Duodenal mucosa (tissue), 2 donors: ENCODE results near the gene SLC19A3.
A peak's percentile ranks its signal among the peaks of the same experiment; 100 is the strongest.
"Not testable (repeated sequence)": the region's sequence is repeated elsewhere in the genome, so short reads cannot be mapped to it uniquely, and the experiment has no call there.

ENCODE experiments used
- H3K27ac ChIP-seq: one replicate; pipeline ENCODE4 v1.7.0; 2013; ENCODE audit warnings: low read depth, low read length
- H3K27me3 ChIP-seq, 2 donors: one replicate each; pipeline ENCODE4 v1.7.0; 2013; ENCODE audit warnings: low read length in 2 of 2, control low read depth in 1 of 2; ENCODE audit not compliant: insufficient read depth in 2 of 2, control insufficient read depth in 1 of 2
- H3K36me3 ChIP-seq, 2 donors: one replicate each; pipeline ENCODE4 v1.7.0; 2013; ENCODE audit warnings: low read length in 2 of 2, control low read depth in 1 of 2; ENCODE audit not compliant: insufficient read depth in 2 of 2, control insufficient read depth in 1 of 2
- H3K4me1 ChIP-seq, 2 donors: one replicate each; pipeline ENCODE4 v1.7.0; 2013; ENCODE audit warnings: low read length in 2 of 2, control low read depth in 1 of 2; ENCODE audit not compliant: insufficient read depth in 2 of 2, control insufficient read depth in 1 of 2
- H3K4me3 ChIP-seq, 2 donors: one replicate each; pipeline ENCODE4 v1.7.0; 2013; ENCODE audit warnings: low read length in 2 of 2, low read depth in 1 of 2
- H3K9ac ChIP-seq, 2 donors: one replicate each; pipeline ENCODE4 v1.7.0; 2013; ENCODE audit warnings: low read length in 2 of 2, low read depth in 1 of 2
- H3K9me3 ChIP-seq, 2 donors: one replicate each; pipeline ENCODE4 v1.7.0; 2013; ENCODE audit warnings: low read length in 2 of 2, control low read depth in 1 of 2; ENCODE audit not compliant: control insufficient read depth in 1 of 2

Gene SLC19A3

DNA sequence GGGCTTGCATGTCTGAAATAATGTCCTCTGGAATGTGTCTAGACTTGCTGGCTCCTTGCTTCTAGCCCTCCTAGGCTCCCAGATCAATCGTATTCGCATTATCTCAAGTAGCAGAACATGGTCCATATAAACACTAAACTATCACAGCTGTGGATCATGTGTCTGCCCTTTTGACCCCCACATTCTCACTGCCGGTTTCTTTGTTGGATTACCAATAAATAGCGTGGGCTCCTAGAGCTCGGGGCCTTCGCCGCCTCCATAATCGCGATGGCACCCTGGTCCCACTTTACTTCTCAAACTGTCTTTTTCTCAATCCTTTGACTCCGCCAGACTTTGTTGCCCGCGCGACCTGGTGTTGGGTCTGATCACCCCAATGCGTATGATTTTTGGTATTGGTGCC lies 21.5 kb upstream of the SLC19A3 start:
- no peak overlapping the region for H3K4me3 ChIP-seq
- no peaks in the 10 kb centered on the region for H3K9me3 ChIP-seq
- H3K27me3 ChIP-seq, result no peaks in the 10 kb centered on the region
- no peaks in the 10 kb centered on the region for H3K4me1 ChIP-seq
- H3K27ac ChIP-seq, result no peak overlapping the region
- no peak overlapping the region for H3K9ac ChIP-seq
- H3K36me3 ChIP-seq, result no peaks in the 10 kb centered on the region

DNA sequence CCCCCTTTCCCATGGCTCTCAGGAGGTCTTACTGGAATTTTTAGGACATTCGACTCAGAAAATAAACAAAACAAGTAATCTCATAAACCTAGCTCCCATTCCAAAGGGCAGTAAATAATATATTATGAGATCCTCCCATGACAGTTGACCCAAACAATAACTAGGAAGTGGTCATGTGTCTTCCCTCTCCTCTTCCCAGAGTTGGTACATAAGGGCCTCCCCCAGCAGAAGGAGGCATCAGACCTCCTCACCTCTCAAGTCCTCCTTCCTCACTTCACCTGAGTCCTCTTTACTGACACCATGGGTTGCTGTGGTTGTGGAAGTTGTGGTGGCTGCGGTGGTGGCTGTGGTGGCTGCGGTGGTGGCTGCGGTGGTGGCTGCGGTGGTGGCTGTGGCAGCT lies 10.2 kb upstream of the SLC19A3 start, which contains the start of gene SCYGR7:
Gene SCYGR7 (plus strand): TSS at position 301 of the 400 bp plus-strand sequence. CDS start 0 bp downstream, at position 301.
- no peaks in the 10 kb centered on the region for H3K4me1 ChIP-seq
- no peaks in the 10 kb centered on the region for H3K36me3 ChIP-seq
- no peak within 1 kb of the TSS for H3K4me3 ChIP-seq
- no peak within 1 kb of the TSS for H3K9ac ChIP-seq
- no peaks in the 10 kb centered on the region for H3K27me3 ChIP-seq
- H3K9me3 ChIP-seq, result no peaks in the 10 kb centered on the region
- no peak within 1 kb of the TSS for H3K27ac ChIP-seq

DNA sequence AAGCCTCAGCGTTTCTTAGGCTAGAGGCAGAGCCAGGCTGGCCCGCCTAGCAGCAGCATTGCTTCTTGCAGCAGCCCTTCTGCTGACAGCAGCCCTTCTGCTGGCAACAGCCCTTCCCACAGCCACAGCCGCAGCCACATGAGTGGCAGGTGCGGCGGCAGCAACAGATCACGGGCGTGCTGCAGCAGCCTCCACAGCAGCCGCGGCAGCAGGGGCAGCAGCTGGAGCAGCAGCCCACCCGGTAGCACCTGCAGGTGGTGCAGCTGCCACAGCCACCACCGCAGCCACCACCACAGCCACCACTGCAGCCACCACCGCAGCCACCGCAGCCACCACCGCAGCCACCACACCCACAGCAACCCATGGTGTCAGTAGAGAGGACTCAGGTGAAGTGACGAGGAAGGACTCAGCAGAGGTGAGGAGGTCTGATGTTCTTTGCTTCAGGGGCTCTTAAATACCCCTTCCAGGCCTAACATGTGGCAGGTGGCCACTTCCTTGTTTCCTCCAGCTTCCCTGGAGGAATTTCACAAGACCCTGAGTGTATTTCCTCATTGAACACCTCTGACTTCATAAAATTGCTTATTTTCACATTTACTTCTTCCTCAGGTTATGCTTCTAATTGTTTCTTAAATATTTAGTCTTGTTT lies 6.7 kb upstream of the SLC19A3 start, which contains the start of gene SCYGR6:
Gene SCYGR6 (minus strand): TSS at position 364 of the 646 bp plus-strand sequence. CDS start 0 bp downstream, at position 364.
- no peaks in the 10 kb centered on the region for H3K9me3 ChIP-seq
- H3K4me1 ChIP-seq, result no peaks in the 10 kb centered on the region
- no peak within 1 kb of the TSS for H3K9ac ChIP-seq
- no peak within 1 kb of the TSS for H3K4me3 ChIP-seq
- no peaks in the 10 kb centered on the region for H3K27me3 ChIP-seq
- no peaks in the 10 kb centered on the region for H3K36me3 ChIP-seq
- no peak within 1 kb of the TSS for H3K27ac ChIP-seq

DNA sequence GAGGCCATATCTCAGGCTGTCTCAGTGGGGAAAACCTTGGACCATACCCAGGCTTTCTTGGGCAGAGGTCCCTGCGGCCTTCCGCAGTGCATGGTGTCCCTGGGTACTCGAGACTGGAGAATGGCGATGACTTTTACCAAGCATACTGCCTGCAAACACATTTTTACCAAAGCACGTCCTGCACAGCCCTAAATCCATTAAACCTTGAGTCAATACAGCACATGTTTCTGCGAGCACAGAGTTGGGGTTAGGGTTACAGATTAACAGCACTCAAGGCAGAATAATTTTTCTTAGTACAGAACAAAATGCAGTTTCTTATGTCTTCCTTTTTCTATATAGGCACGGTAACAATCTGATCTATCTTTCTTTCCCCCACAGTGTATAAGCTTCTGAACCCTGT lies 5.0 kb upstream of the SLC19A3 start:
- not testable (repeated sequence) for H3K36me3 ChIP-seq, H3K4me1 ChIP-seq, H3K27ac ChIP-seq, H3K4me3 ChIP-seq, H3K27me3 ChIP-seq, H3K9ac ChIP-seq, H3K9me3 ChIP-seq

DNA sequence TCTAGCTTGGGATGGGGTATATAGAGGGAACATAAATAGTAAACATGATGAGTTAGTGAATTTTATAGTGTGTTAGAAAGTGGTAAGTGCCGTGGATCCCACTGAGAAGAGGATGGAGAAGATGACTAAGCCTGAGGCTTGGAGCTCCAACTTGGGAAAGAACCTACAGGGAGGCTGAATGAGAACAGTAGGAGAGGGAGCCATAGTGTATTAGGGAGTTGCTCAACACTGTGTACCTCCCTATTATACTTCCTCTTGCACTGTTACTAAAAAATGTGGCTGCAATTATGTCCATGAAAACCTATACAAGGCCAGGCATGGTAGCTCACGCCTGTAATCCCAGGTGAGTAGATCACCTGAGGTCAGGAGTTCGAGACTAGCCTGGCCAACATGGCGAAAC lies 2.9 kb upstream of the SLC19A3 start:
- Histone ChIP-seq H3K9me3 (no peaks in the 10 kb centered on the region), H3K9ac (no peak overlapping the region), H3K4me1 (no peaks in the 10 kb centered on the region), H3K27me3 (no peaks in the 10 kb centered on the region), H3K4me3 (no peak overlapping the region), H3K27ac (no peak overlapping the region), H3K36me3 (no peaks in the 10 kb centered on the region)

DNA sequence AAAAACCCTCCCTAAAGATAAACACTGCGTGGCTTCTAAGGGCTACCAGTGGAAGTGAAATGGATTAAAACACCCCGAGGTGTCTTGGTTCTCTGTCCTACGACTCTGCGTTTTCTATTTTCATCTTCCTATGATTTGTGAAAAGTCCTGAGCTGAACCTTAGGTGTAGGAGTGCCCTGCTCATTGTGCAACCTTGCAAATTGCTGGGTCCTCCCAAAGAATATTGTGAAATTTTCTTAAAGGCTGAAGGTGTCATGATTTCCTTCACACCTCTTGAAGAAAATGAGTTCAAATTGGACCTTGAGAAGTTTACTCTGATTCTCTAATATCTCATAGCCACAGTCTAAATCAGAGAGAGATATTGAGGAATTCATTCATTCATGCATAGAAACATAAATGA lies 1.8 kb upstream of the SLC19A3 start:
- H3K9ac ChIP-seq, result no peak overlapping the region
- no peaks in the 10 kb centered on the region for H3K4me1 ChIP-seq
- no peaks in the 10 kb centered on the region for H3K9me3 ChIP-seq
- H3K4me3 ChIP-seq, result no peak overlapping the region
- no peaks in the 10 kb centered on the region for H3K27me3 ChIP-seq
- no peak overlapping the region for H3K27ac ChIP-seq
- no peaks in the 10 kb centered on the region for H3K36me3 ChIP-seq

DNA sequence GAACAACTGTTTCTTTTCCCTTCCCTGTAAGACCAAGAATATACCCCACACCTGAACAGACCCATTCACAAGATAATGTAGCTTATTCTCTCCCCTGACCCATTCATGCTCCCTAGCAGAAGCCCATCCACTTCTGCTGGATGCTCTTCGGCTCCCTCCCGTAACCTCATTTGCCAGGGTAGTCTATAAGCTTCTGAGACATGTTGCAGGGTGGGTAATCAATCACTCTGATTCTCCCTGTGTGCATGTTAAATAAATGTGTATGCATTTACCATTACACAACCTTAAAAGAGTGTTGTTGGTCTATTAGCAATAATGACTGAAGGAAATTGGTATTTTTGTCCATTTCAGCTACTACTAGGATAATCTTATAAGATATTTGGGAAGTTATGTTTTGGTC lies 1.3 kb downstream of the SLC19A3 start:
- peak overlapping the region; percentile 0 to 72 for H3K4me3 ChIP-seq
- H3K9ac ChIP-seq, result no peak overlapping the region

DNA sequence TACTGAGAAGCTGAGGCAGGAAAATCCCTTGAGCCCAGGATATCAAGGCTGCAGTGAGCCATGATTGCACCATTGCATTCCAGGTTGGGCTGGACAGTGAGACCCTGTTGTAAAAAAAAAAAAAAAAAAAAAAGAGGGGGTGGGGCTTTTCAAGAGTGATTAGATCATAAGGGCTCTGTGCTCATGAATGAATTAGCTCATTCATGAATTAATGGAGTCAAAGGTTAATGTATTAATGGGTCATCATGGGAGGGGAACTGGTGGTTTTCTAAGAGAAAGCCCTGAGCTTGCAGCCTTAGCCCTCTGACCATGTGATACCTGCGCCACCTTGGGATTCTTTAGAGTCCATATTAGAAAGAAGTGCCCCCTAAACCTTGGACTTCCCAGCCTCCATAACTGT lies 4.5 kb downstream of the SLC19A3 start:
- Histone ChIP-seq H3K27ac (no peak overlapping the region), H3K9ac (no peak overlapping the region), H3K4me1 (peaks cover 0 to 8% of the 10 kb centered on the region in 2 donors)

More for the DNA sequence above, 1.3 kb downstream of the SLC19A3 start:
- Histone ChIP-seq H3K4me1 (peaks cover 0 to 8% of the 10 kb centered on the region in 2 donors), H3K36me3 (no peaks in the 10 kb centered on the region), H3K27me3 (no peaks in the 10 kb centered on the region), H3K27ac (no peak overlapping the region), H3K9me3 (no peaks in the 10 kb centered on the region)

DNA sequence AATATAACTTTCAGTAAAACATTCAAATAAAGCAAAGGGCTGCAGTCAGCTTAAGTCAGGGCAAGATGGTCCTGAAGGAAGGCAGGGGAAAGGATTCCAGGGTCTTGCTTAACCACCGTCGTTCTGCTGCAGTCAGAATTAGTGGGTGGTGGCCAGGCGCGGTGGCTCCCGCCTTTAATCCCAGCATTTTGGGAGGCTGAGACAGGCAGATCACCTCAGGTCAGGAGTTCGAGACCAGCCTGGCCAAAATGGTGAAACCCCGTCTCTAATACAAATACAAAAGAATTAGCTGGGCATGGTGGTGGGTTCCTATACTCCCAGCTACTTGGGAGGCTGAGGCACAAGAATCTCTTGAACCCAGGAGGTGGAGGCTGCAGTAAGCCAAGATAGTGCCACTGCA lies 6.8 kb downstream of the SLC19A3 start:
- no peak overlapping the region for H3K27ac ChIP-seq
- peaks cover 11 to 22% of the 10 kb centered on the region in 2 donors for H3K4me1 ChIP-seq
- H3K36me3 ChIP-seq, result no peaks in the 10 kb centered on the region
- no peaks in the 10 kb centered on the region for H3K9me3 ChIP-seq
- H3K4me3 ChIP-seq, result no peak overlapping the region
- no peaks in the 10 kb centered on the region for H3K27me3 ChIP-seq
- H3K9ac ChIP-seq, result no peak overlapping the region

More for the DNA sequence above, 4.5 kb downstream of the SLC19A3 start:
- no peaks in the 10 kb centered on the region for H3K9me3 ChIP-seq
- H3K36me3 ChIP-seq, result no peaks in the 10 kb centered on the region
- H3K4me3 ChIP-seq, result no peak overlapping the region
- H3K27me3 ChIP-seq, result no peaks in the 10 kb centered on the region

DNA sequence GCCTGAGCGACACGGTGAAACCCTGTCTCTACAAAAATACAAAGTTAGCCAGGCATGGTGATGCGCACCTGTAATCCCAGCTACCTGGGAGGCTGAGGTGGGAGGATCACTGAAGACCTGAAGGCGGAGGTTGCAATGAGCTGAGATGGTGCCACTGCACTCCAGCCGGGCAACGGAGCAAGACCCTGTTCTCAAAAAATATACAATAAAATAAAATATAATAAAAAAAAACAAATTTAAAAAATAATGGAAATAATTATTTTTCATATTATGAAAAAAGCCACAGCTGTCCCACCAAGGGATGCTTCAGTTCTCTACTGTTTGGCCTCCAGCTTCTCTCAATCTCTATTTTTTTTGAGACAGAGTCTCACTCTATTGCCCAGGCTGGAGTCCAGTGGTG lies 10.4 kb downstream of the SLC19A3 start:
- Histone ChIP-seq H3K36me3 (no peaks in the 10 kb centered on the region), H3K27me3 (no peaks in the 10 kb centered on the region), H3K9me3 (no peaks in the 10 kb centered on the region), H3K27ac (no peak overlapping the region), H3K4me1 (peaks cover 23 to 24% of the 10 kb centered on the region in 2 donors), H3K4me3 (no peak overlapping the region), H3K9ac (no peak overlapping the region)
